GM21723 (cell line): ENCODE measurements around the gene MTIF3.

Source experiments
- ATAC-seq: cut with Tn5 transposase; IDR thresholded peaks from one replicate; pipeline ENCODE4 v1.9.1; 2021; ENCODE audit warnings: mild to moderate bottlenecking, moderate library complexity; ENCODE audit not compliant: unreplicated experiment

The MTIF3 gene

GRCh38 chr13:27449936-27450828, at the start of gene MTIF3:
MTIF3 (minus strand) TSS chr13:27450564; CDS start chr13:27440448, 10,116 bp downstream.
- peak; percentile 84 for ATAC-seq

GRCh38 chr13:27497563-27498230, 47.3 kb upstream of the MTIF3 start:
- no peak for ATAC-seq

GRCh38 chr13:27496536-27497273, 46.3 kb upstream of the MTIF3 start:
- ATAC-seq, result no peak

GRCh38 chr13:27496006-27496405, 45.6 kb upstream of the MTIF3 start:
- no peak for ATAC-seq

GRCh38 chr13:27495551-27495950, 45.2 kb upstream of the MTIF3 start:
- ATAC-seq, result no peak

- no peak for ATAC-seq
These were observed 43.6 kb upstream of the MTIF3 start for GRCh38 chr13:27493981-27494380.

GRCh38 chr13:27489456-27489855, 39.1 kb upstream of the MTIF3 start:
- ATAC-seq, result no peak

- ATAC-seq, result no peak
These were observed 37.4 kb upstream of the MTIF3 start for GRCh38 chr13:27487776-27488175.

- ATAC-seq, result no peak
These were observed 33.1 kb upstream of the MTIF3 start for GRCh38 chr13:27483421-27483820.

- ATAC-seq, result peak; percentile 94
These were observed 32.6 kb upstream of the MTIF3 start for GRCh38 chr13:27482983-27483382.

GRCh38 chr13:27481766-27482165, 31.4 kb upstream of the MTIF3 start:
- ATAC-seq, result no peak

GRCh38 chr13:27476943-27477703, 26.8 kb upstream of the MTIF3 start:
- no peak for ATAC-seq

GRCh38 chr13:27474751-27475268, 24.4 kb upstream of the MTIF3 start:
- no peak for ATAC-seq

GRCh38 chr13:27472941-27473340, 22.6 kb upstream of the MTIF3 start:
- no peak for ATAC-seq

GRCh38 chr13:27472441-27472840, 22.1 kb upstream of the MTIF3 start:
- ATAC-seq, result no peak

GRCh38 chr13:27470075-27470820, 19.9 kb upstream of the MTIF3 start:
- ATAC-seq, result no peak

GRCh38 chr13:27466513-27466912, 16.1 kb upstream of the MTIF3 start:
- ATAC-seq, result no peak

GRCh38 chr13:27465611-27466010, 15.2 kb upstream of the MTIF3 start:
- ATAC-seq, result no peak

GRCh38 chr13:27463500-27463899, 13.1 kb upstream of the MTIF3 start:
- no peak for ATAC-seq
